LNCaP clone FGC (cell line): Measurements from ENCODE around the gene SLC44A4.
"Not testable (repeated sequence)": the region's sequence is repeated elsewhere in the genome, so short reads cannot be mapped to it uniquely, and the experiment has no call there.

Source experiments
- DNase-seq: peaks from one replicate; pipeline ENCODE4 v3.0.0-alpha.2; 2011; ENCODE audit warnings: low read depth
- H3K4me3 ChIP-seq: 2 replicates; pipeline ENCODE4 v1.5.1; 2011; ENCODE audit warnings: mild to moderate bottlenecking, low read depth, low read length, control low read depth
- TF ChIP-seq, protein P1 (sequence below): IDR thresholded peaks from 2 replicates; pipeline ENCODE4 v1.5.1; 2012; ENCODE audit warnings: mild to moderate bottlenecking; ENCODE audit not compliant: control insufficient read depth, insufficient read depth; ENCODE audit errors: extremely low read depth

SLC44A4 gene

DNA sequence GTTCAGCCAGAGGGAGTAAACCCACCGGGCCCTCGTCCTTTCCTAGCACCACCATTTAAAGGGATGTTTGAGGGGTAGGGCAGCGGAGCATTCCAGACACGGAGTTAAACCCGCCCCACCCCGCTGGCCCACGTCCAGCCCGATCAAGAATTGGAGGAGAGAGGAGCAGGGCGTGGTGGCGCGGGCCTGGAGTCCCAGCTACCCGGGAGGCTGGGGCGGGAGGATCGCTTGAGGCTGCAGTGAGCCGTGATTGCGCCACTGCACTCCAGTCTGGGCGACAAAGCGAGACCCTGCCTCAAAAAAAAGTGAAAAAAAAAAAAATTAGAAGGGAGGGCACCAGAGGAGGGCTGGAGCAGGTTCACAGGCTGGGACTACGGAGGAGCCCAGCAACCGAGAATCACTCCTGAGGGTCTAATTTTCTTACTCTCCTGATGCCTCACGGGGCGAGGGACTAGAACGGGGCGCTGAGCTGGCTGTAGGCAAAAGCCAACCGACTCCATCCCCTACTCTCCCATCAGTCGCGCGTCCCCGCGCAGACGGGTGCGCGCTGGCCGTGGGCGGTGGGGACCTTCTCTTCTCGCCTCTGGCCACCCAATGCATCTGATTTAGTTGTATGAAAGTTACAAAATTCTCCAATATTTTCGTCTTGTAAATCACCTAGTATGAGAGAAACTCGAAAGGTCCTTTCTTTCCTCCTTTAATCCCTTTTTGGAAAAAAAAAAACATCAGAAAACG lies 57.3 kb downstream of the SLC44A4 start:
- no peak for DNase-seq
- peak overlapping the region; percentile 70 for H3K4me3 ChIP-seq
- TF ChIP-seq, protein P1, sequence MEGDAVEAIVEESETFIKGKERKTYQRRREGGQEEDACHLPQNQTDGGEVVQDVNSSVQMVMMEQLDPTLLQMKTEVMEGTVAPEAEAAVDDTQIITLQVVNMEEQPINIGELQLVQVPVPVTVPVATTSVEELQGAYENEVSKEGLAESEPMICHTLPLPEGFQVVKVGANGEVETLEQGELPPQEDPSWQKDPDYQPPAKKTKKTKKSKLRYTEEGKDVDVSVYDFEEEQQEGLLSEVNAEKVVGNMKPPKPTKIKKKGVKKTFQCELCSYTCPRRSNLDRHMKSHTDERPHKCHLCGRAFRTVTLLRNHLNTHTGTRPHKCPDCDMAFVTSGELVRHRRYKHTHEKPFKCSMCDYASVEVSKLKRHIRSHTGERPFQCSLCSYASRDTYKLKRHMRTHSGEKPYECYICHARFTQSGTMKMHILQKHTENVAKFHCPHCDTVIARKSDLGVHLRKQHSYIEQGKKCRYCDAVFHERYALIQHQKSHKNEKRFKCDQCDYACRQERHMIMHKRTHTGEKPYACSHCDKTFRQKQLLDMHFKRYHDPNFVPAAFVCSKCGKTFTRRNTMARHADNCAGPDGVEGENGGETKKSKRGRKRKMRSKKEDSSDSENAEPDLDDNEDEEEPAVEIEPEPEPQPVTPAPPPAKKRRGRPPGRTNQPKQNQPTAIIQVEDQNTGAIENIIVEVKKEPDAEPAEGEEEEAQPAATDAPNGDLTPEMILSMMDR: no peak

DNA sequence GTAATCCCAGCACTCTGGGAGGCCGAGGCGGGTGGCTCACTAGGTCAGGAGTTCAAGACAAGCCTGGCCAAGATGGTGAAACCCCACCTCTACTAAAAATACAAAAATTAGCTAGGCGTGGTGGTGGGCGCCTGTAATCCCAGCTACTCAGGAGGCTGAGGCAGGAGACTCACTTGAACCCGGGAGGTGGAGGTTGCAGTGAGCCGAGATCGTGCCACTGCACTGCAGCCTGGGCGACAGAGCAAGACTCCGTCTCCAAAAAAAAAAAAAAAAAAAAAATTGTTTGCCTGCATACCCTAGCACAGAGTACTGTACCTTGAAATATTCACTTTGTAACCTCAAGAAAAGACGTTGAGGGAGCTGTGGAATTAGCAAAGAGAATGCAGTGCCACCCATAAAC lies 58.4 kb downstream of the SLC44A4 start:
- not testable (repeated sequence) for DNase-seq, H3K4me3 ChIP-seq

DNA sequence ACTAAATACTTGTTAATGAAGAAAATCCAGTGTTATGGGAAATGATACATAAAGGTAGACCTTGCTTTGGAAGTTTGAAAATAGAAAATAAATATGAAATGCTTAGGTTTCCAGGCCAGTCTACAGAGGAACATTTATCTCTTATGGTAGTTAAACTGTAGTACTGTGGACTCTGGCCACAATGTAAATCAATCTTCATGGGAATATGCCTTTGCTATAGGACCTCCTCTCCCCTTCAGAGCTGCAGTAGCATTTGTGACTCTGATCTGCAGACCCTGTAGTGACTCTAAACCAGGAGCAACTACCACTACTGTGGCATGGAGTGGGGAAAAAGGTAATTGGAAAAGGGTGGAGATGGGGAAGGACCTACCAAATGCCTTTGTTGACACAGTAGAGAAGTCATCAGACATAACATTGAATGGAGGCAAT lies 58.9 kb downstream of the SLC44A4 start:
- DNase-seq: no peak
- H3K4me3 ChIP-seq: no peak overlapping the region
- TF ChIP-seq, protein P1: no peak

DNA sequence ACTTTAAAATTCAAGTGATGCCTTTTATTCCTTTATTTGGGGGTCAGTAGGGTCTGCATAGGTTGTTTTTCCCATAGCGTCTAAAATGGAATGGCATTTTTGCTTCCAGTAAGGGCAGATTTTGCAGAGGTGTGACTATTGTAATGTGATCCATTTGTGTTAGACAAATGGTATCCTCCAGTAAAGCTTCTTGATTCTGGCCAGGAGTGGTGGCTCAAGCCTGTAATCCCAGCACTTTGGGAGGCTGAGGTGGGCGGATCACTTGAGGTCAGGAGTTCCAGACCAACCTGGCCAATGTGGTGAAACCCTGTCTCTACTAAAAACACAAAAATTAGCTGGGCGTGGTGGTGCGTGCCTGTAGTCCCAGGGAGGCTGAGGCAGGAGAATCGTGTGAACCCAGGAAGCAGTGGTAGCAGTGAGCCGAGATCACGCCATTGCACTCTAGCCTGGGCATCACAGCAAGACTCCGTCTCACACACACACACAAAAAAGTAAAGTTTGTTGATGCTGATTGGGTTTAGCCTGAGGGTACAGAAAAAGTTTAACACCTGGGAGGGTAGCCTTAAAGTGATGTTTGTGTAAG lies 60.8 kb downstream of the SLC44A4 start:
- H3K4me3 ChIP-seq, DNase-seq: not testable (repeated sequence)

DNA sequence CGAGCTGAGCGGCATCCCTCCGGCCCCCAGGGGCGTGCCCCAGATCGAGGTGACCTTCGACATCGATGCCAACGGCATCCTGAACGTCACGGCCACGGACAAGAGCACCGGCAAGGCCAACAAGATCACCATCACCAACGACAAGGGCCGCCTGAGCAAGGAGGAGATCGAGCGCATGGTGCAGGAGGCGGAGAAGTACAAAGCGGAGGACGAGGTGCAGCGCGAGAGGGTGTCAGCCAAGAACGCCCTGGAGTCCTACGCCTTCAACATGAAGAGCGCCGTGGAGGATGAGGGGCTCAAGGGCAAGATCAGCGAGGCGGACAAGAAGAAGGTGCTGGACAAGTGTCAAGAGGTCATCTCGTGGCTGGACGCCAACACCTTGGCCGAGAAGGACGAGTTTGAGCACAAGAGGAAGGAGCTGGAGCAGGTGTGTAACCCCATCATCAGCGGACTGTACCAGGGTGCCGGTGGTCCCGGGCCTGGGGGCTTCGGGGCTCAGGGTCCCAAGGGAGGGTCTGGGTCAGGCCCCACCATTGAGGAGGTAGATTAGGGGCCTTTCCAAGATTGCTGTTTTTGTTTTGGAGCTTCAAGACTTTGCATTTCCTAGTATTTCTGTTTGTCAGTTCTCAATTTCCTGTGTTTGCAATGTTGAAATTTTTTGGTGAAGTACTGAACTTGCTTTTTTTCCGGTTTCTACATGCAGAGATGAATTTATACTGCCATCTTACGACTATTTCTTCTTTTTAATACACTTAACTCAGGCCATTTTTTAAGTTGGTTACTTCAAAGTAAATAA lies 61.5 kb downstream of the SLC44A4 start:
- not testable (repeated sequence) for DNase-seq, H3K4me3 ChIP-seq

DNA sequence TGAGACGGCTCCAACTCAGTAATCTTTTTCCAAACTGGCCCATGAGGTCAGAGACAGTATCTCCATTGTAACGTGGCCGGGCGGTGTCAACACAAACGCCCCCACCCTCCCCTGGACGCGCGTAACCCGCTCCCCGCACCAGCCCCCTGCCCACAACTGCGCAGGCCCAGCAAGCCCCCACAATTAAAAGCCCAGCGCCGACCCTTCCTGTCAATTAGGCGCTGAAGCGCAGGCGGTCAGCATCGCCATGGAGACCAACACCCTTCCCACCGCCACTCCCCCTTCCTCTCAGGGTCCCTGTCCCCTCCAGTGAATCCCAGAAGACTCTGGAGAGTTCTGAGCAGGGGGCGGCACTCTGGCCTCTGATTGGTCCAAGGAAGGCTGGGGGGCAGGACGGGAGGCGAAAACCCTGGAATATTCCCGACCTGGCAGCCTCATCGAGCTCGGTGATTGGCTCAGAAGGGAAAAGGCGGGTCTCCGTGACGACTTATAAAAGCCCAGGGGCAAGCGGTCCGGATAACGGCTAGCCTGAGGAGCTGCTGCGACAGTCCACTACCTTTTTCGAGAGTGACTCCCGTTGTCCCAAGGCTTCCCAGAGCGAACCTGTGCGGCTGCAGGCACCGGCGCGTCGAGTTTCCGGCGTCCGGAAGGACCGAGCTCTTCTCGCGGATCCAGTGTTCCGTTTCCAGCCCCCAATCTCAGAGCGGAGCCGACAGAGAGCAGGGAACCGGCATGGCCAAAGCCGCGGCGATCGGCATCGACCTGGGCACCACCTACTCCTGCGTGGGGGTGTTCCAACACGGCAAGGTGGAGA lies 63.6 kb downstream of the SLC44A4 start, which contains the start of the genes HSPA1A and HSPA1L:
Gene HSPA1A, plus strand, starts transcription at position 519 of the 814 bp plus-strand sequence. Its CDS starts 214 bp downstream, at position 733.
Gene HSPA1L, minus strand, starts transcription at position 259 of the 814 bp plus-strand sequence. CDS start 3,311 bp downstream, outside the sequence.
- DNase-seq: no peak
- no peak within 1 kb of the TSS for H3K4me3 ChIP-seq
- TF ChIP-seq, protein P1: no peak

DNA sequence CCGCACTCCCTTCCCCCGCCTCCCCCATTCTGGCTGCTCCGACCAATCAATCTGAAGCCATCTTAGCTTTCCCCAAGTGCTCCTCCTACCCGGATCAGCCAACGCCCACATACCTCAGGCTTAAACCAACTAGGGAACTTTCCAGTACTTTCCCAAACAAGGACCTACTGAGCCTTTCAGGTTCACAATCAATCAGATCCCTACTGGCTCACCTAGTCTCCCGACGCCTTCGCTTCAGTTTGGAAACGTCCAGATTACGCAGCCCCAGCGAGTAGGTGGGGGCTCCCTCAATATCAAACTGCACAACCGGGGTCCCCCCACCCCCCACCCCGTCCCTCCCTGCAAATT lies 64.1 kb downstream of the SLC44A4 start:
- no peak for DNase-seq
- no peak overlapping the region for H3K4me3 ChIP-seq
- TF ChIP-seq, protein P1: no peak

DNA sequence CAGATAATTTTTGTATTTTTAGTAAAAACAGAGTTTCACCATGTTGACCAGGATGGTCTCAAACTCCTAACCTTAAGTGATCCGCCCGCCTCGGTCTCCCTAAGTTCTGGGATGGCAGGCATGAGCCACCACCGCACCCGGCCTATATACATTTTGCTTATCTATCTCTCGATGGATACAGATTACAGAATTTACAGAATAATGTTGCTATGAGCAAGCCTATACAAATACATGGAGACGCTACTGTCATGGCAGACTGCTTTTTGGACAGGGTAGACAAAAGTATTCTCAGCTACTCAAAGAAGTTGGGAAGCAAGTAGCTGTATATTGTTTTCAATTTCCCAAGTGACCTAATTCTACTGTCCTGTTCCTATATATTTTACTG lies 65.3 kb downstream of the SLC44A4 start:
- TF ChIP-seq, protein P1: no peak
- H3K4me3 ChIP-seq: no peak overlapping the region
- DNase-seq: no peak
